Stimulated activated CD8-positive, alpha-beta memory T cell treated with anti-CD3 and anti-CD28 coated beads, Interleukin-7, amount 100 ng/mL, for 24 hours (primary cell): ENCODE data around the gene TEAD4.

Experiments used
- DNase-seq: peaks from one replicate; pipeline ENCODE4 v3.0.0-alpha.2; 2020; ENCODE audit warnings: low read depth

The TEAD4 gene

DNA sequence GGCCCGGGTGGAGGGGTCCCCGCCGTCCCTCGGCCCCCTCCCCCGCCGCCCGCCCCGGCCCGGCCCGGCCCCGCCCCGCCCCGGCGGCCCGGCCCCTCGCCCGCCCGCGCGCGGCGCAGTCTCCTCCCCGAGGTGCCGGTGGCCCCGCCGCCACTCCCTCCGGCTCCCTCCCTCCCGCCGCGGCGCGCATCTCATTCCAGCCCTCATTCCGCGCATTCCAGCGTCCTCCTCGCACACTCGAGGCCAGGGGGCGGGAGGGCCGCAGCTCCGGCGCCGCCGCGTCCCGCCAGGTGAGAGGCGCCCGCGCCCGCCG, at the start of gene TEAD4:
Gene TEAD4, plus strand, starts transcription at position 206 of the 313 bp plus-strand sequence.
- DNase-seq: no peak

- no peak for DNase-seq
Measured at GRCh38 chr12:2912216-2912575, 47.0 kb upstream of the TEAD4 start.

- DNase-seq: no peak
Measured at GRCh38 chr12:2919249-2919648, 39.9 kb upstream of the TEAD4 start.

GRCh38 chr12:2922329-2922728, 36.9 kb upstream of the TEAD4 start:
- DNase-seq: no peak

GRCh38 chr12:2923057-2923456, 36.1 kb upstream of the TEAD4 start:
- DNase-seq: no peak

DNA sequence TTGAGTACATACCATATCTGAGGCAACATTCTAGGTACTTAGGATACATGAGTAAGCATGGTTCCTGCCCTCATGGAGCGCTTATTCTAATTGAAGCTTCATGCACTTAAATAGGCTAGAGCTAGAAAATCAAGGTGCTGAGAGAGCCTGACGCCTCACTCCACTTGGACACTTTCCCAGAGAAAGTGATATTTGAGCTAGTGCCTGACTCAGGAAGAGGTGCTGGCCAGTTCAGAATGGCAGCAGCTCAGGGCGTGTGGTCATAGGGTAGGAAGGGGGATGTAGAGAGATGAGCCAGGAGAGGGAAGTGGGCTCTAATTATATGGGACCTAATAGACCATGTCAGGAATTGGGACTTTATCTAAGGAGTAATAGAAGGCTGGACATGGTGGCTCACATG, 35.2 kb upstream of the TEAD4 start:
- DNase-seq: no peak

GRCh38 chr12:2925322-2925995, 33.7 kb upstream of the TEAD4 start:
- DNase-seq: no peak

DNA sequence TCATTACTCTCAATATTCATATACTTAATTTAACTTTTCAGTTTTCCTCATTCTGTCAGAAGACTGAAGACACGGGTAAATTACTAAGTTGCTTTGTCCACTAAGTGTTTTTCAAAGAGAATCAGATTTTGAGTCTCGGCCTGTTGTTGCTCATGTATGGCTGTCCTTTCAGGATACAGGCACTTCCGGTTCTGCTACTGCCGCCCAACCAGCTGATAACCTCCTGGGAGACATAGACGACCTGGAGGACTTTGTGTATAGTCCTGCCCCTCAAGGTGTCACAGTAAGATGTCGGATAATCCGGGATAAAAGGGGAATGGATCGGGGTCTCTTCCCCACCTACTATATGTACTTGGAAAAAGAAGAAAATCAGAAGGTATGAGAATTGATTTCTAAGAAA, 28.3 kb upstream of the TEAD4 start:
- DNase-seq: no peak

DNA sequence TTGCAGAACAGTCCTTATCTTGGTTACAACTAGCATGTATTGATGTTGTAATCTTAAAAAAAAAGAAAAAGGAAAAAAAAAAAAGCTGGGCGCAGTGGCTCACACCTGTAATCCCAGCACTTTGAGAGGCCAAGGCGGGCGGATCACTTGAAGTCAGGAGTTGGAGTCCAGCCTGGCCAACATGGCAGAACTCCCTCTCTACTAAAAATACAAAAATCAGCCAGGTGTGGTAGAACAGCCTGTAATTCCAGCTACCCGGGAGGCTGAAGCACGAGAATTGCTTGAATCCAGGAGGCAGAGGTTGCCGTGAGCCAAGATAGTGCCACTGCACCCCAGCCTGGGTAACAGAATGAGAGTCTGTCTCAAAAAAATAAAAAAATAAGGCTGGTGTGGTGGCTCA, 25.6 kb upstream of the TEAD4 start:
- no peak for DNase-seq

DNA sequence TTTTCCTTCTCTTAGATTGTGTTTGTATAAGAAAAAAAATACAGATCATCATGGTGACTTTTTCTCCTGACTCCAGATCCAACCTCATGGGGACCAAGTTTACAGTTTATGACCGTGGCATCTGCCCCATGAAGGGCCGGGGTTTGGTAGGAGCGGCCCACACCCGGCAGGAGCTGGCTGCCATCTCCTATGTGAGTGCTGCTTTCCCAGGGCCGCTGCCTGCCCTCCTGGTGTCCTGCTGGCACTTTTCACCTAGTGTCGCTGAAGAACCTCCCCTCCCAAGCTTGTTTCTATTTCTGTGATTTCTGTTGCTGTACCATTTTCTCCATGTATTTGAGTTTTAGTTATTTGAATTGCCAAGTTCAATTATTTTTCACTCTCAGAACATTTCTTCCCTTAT, 24.8 kb upstream of the TEAD4 start:
- no peak for DNase-seq

DNA sequence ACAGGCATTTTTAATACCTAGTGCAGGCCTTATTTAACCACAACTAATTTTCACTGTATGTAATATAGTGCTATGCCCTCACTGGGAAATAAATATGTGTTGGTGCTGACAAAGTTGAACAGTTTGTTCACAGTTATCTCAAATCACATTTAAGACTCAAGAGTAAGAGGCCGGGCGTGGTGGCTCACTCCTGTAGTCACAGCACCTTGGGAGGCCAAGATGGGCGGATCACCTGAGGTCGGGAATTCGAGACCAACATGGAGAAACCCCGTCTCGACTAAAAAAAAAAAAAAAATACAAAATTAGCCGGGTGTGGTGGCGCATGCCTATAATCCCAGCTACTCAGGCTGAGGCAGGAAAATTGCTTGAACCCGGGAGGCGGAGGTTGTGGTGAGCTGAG, 22.9 kb upstream of the TEAD4 start:
- no peak for DNase-seq

- no peak for DNase-seq
Measured at GRCh38 chr12:2937500-2937899, 21.7 kb upstream of the TEAD4 start.

DNA sequence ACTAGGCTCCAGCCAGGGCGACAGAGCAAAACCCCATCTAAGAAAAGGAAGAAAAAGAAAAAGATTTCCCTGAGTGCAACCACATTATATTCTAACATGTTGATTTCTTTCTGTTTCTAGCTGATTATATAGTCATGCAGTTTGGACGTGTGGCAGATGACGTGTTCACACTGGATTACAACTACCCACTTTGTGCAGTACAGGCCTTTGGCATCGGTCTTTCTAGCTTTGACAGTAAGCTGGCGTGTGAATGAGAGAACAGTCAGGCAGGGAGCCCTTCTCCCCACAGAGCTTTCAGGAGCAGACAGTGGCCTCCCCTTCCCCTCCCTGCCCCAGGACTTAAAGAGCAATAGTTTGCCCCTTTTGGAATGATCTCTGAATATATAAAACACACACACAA, 20.0 kb upstream of the TEAD4 start:
- DNase-seq: no peak

DNA sequence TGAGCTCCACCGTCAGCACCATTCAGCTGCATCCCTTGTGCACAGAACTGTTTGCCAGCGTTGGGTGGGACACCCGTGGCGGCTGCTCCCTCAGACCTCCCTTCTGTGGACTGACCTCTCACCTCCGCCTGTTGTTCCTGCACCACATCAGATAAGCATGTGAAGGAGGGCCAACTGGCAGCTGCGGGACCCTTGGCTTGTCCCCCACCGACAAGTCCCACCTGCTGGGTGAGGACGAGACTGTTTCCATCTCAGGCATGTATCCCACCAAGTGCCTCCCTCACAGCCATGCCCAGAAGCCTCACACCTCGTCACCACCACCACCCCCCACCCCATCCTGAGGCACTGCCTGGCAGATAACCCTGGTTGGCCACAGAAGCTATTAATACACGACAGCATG, 18.6 kb upstream of the TEAD4 start:
- no peak for DNase-seq

DNA sequence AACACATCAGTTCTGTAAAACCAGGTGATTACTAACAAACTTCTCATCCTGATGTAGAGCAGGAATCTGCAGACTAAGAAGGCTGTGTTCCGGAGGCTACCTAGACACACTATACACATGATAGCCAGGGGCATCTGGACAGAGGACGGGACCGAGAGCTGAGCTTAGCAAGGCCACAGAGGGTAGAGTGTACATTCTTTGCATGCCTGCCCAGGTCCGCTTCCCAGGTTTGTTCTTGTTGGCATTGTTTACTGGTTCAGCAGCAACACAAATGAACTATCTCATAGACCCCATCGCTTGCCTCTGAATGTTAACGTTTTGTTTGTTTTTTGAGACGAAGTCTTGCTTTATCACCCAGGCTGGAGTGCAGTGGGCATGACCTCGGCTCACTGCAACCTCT, 17.7 kb upstream of the TEAD4 start:
- no peak for DNase-seq

GRCh38 chr12:2944401-2945047, 14.7 kb upstream of the TEAD4 start:
- peak; percentile 21 for DNase-seq

DNA sequence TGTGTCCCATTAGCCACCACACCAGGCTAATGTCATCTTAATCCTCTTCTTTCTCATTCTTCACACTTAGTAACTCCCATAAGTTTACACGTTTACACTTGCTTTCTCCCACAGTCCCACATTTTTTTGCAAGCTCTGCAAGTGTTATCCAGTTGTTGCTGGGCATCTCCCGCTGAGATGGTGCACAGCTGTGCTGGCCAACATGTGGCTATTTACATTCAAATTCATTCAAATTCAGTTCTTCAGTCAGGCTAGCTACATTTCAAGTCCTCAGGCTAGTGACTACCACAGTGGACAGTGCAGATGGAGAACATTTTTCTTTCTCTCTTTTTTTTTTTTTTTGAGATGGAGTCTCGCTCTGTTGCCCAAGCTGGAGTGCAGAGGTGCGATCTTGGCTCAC, 9.8 kb upstream of the TEAD4 start:
- no peak for DNase-seq

DNA sequence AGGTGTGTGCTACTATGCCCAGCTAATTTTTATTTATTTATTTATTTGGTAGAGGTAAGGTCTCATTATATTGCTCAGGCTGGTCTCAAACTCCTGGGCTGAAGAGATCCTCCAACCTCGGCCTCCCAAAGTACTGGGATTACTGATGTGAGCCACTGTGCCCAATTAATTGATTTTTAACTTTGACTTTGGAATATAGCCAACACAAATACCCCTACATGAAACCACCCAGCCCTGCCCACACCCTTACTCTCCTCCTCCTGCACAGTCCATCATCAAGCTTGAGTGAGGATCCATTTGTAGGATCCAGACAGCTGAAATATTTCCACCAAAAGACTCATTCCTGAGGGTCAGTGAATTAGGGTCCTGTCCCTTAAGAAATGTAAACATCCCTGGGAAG, 3.3 kb upstream of the TEAD4 start:
- DNase-seq: no peak

DNA sequence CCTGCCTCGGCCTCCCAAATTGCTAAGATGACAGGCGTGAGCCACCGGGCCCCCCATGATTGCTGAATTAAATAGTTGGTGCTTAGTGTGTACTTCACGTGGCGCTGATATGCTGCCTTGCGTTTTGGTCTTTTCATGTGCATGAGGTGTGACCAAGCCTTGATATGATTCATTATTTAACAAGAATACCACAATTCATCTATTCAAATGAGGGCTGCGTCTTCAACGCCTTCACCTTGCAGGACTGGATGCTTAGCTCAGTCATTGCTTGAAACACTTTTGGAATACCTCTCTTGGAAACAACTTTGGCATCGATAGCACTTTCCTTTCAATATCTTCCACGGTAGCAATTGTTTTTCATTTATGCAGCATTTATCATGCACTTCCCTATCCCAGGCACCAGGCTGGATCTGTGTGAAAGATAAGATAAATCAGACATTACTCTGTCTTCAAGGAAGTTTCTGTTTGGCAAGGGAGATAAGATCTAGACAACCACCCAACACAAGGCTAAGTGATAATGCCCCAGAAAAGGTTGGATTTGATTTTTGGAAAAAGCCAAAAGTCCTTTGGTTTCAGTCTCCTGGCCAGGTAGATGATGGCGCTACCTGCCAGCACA, 1.3 kb upstream of the TEAD4 start:
- DNase-seq: no peak

- no peak for DNase-seq
Measured at GRCh38 chr12:2958432-2959191, 585 bp upstream of the TEAD4 start.

- DNase-seq: no peak
Measured at GRCh38 chr12:2959505-2960389, 550 bp downstream of the TEAD4 start.

GRCh38 chr12:2960390-2960956, 1.3 kb downstream of the TEAD4 start:
- no peak for DNase-seq
